ENCODE results near the gene SLC8A1. TPM values are rescaled to one million over a fixed set of nuclear protein-coding genes. Genes with fewer than 3 reads are reported as not detected.

Gene SLC8A1
- total RNA-seq, 1 donor from 2014 or later = 9.6 TPM

DNA sequence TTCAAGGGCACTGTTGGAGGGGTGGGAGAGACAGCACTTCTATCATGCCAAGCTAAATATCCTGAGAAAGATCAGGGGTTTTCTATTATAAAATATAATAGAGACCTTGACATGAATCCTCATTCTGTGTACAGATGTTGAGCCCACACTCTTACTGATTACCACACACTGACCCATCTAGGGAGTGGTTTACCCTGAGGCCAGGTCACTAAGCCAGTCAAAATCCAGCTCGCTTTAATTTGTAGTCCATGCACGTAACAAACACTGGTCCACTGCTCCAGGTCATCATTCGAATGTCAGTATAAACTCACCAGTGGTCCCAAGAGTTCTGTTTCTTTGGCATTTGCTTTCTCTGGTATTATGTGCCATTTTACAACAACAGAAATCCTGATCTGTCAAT, 96.4 kb downstream of the SLC8A1 start:
- Histone ChIP-seq H2AFZ (replicated peaks) (no peak overlapping the region), H4K20me1 (ENCODE audit: low read depth) (no peaks in the 10 kb centered on the region), H3K4me1 (peaks cover 11% of the 10 kb centered on the region), H3K27ac (no peak overlapping the region), H3K9ac (no peak overlapping the region), H3F3A (ENCODE audit: low read depth) (no peaks in the 10 kb centered on the region), H3K27me3 (no peaks in the 10 kb centered on the region), H3K36me3 (no peaks in the 10 kb centered on the region), H3K4me2 (no peak overlapping the region), H3K4me3 (no peak overlapping the region), H3K9me3 (ENCODE audit: low read depth) (no peaks in the 10 kb centered on the region), H3K79me2 (ENCODE audit: low read depth) (no peaks in the 10 kb centered on the region)
- peaks cover 15% of the 10 kb centered on the region for H3K4me1 Mint-ChIP-seq
- H3K36me3 Mint-ChIP-seq = no peaks in the 10 kb centered on the region
- TF ChIP-seq, protein P1, sequence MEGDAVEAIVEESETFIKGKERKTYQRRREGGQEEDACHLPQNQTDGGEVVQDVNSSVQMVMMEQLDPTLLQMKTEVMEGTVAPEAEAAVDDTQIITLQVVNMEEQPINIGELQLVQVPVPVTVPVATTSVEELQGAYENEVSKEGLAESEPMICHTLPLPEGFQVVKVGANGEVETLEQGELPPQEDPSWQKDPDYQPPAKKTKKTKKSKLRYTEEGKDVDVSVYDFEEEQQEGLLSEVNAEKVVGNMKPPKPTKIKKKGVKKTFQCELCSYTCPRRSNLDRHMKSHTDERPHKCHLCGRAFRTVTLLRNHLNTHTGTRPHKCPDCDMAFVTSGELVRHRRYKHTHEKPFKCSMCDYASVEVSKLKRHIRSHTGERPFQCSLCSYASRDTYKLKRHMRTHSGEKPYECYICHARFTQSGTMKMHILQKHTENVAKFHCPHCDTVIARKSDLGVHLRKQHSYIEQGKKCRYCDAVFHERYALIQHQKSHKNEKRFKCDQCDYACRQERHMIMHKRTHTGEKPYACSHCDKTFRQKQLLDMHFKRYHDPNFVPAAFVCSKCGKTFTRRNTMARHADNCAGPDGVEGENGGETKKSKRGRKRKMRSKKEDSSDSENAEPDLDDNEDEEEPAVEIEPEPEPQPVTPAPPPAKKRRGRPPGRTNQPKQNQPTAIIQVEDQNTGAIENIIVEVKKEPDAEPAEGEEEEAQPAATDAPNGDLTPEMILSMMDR (IDR thresholded peaks at IDR 0.05) = no peak
- TF ChIP-seq EZH2 (IDR thresholded peaks at IDR 0.05) = no peak
- no peak for TF ChIP-seq EZH2phosphoT487 (IDR thresholded peaks at IDR 0.05)
- DNase-seq (ENCODE audit: low spot score) = no peak
- no peaks in the 10 kb centered on the region for H3K27me3 Mint-ChIP-seq (ENCODE audit: insufficient read depth, low read depth)
- H3K9me3 Mint-ChIP-seq = no peaks in the 10 kb centered on the region
- no peak overlapping the region for H3K27ac Mint-ChIP-seq
- no peak overlapping the region for H3K4me3 Mint-ChIP-seq

DNA sequence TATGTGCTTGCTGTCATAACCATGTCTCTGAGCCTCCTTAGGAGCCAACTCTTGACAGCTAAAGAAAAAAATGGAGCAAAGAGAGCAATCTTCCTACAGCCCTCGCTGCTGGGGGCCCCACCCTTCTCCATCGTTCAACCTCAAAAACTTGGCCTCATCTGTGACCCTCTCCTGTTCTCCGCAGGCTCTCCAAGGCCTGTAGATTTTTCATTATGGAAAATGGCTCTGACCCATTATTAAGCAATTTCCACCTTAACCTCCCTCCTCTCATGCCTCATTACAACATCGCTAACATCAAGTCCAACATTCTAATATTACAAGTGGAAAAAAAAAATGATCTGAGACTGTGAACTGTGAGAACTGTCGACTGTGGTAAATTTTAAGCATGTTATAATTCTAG, 98.7 kb downstream of the SLC8A1 start:
- Mint-ChIP-seq H3K9me3 (no peaks in the 10 kb centered on the region), H3K27ac (no peak overlapping the region), H3K27me3 (ENCODE audit: insufficient read depth, low read depth) (no peaks in the 10 kb centered on the region), H3K4me3 (no peak overlapping the region), H3K36me3 (no peaks in the 10 kb centered on the region), H3K4me1 (peaks cover 7% of the 10 kb centered on the region)
- no peaks in the 10 kb centered on the region for H3K27me3 ChIP-seq
- DNase-seq (ENCODE audit: low spot score) = no peak
- H3K36me3 ChIP-seq = no peaks in the 10 kb centered on the region
- H3K27ac ChIP-seq = no peak overlapping the region
- H2AFZ ChIP-seq (replicated peaks) = no peak overlapping the region
- H4K20me1 ChIP-seq (ENCODE audit: low read depth) = no peaks in the 10 kb centered on the region
- TF ChIP-seq, protein P1 (IDR thresholded peaks at IDR 0.05) = no peak
- no peak for TF ChIP-seq EZH2 (IDR thresholded peaks at IDR 0.05)
- H3F3A ChIP-seq (ENCODE audit: low read depth) = no peaks in the 10 kb centered on the region
- H3K4me3 ChIP-seq = no peak overlapping the region
- no peaks in the 10 kb centered on the region for H3K4me1 ChIP-seq
- H3K79me2 ChIP-seq (ENCODE audit: low read depth) = no peaks in the 10 kb centered on the region
- no peaks in the 10 kb centered on the region for H3K9me3 ChIP-seq (ENCODE audit: low read depth)
- H3K9ac ChIP-seq = no peak overlapping the region
- no peak overlapping the region for H3K4me2 ChIP-seq

DNA sequence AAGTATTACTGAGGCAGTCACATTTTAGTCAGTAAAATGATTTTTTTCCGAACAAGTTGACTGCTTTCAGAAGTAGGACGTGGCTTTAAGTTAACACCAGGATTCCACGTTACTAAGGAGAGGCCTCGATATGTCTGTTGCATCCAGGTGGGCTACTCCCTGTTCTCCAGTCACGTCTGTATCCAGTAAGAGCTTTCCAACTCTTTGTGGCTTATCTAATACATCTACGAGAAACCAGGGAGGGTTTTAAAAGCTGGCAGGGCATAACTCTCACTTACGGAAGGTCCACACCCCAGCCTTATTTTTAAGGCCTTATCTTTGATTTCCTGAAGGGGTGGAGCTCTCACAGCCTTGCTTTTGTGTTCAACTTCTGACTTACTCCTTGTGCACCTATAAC, 99.2 kb downstream of the SLC8A1 start:
- H3K4me1 ChIP-seq = no peaks in the 10 kb centered on the region
- no peak overlapping the region for H3K4me3 Mint-ChIP-seq
- no peaks in the 10 kb centered on the region for H3K27me3 ChIP-seq
- H3K36me3 Mint-ChIP-seq = no peaks in the 10 kb centered on the region
- no peak overlapping the region for H3K9ac ChIP-seq
- no peak overlapping the region for H3K27ac Mint-ChIP-seq
- no peaks in the 10 kb centered on the region for H4K20me1 ChIP-seq (ENCODE audit: low read depth)
- no peaks in the 10 kb centered on the region for H3F3A ChIP-seq (ENCODE audit: low read depth)
- no peaks in the 10 kb centered on the region for H3K36me3 ChIP-seq
- no peak overlapping the region for H3K4me3 ChIP-seq
- no peak for DNase-seq (ENCODE audit: low spot score)
- H3K79me2 ChIP-seq (ENCODE audit: low read depth) = no peaks in the 10 kb centered on the region
- TF ChIP-seq EZH2 (IDR thresholded peaks at IDR 0.05) (no peak), EZH2phosphoT487 (IDR thresholded peaks at IDR 0.05) (no peak)
- TF ChIP-seq, protein P1 (IDR thresholded peaks at IDR 0.05) = no peak
- H3K9me3 Mint-ChIP-seq = no peaks in the 10 kb centered on the region
- H3K27me3 Mint-ChIP-seq (ENCODE audit: insufficient read depth, low read depth) = no peaks in the 10 kb centered on the region
- peaks cover 8% of the 10 kb centered on the region for H3K4me1 Mint-ChIP-seq
- H2AFZ ChIP-seq (replicated peaks) = no peak overlapping the region
- no peaks in the 10 kb centered on the region for H3K9me3 ChIP-seq (ENCODE audit: low read depth)
- no peak overlapping the region for H3K27ac ChIP-seq
- H3K4me2 ChIP-seq = no peak overlapping the region

Measured in neural progenitor cell (in vitro differentiated cells).